RWPE1 (cell line): ENCODE measurements around the gene KRTAP5-4.
"Not testable (repeated sequence)": the region's sequence is repeated elsewhere in the genome, so short reads cannot be mapped to it uniquely, and the experiment has no call there.

ENCODE experiments used
- CTCF ChIA-PET: fragments of 350-600 bp; sonication (Branson Sonifier 250); formaldehyde crosslinking; extraction: SDS; loops from one replicate; lab custom pipeline; 2021; lab: Yijun Ruan, JAX
- POLR2A ChIA-PET: fragments of 400-600 bp; formaldehyde crosslinking; extraction: SDS; loops from one replicate; lab custom pipeline; 2020; ENCODE audit warnings: antibody characterized with exemption; ENCODE audit not compliant: low non-redundant PET; lab: Yijun Ruan, JAX
- DNase-seq: peaks from one replicate; pipeline ENCODE4 v3.0.0; 2012; ENCODE audit warnings: low spot score
- H3K27ac ChIP-seq: fragments of 450-650 bp; 2 replicates; pipeline ENCODE4 v1.5.1; 2017
- TF ChIP-seq, protein P1 (sequence below): fragments of 450-650 bp; conservative IDR thresholded peaks from 2 replicates; pipeline ENCODE4 v1.5.1; 2017; ENCODE audit warnings: low read depth, mild to moderate bottlenecking

Gene KRTAP5-4

DNA sequence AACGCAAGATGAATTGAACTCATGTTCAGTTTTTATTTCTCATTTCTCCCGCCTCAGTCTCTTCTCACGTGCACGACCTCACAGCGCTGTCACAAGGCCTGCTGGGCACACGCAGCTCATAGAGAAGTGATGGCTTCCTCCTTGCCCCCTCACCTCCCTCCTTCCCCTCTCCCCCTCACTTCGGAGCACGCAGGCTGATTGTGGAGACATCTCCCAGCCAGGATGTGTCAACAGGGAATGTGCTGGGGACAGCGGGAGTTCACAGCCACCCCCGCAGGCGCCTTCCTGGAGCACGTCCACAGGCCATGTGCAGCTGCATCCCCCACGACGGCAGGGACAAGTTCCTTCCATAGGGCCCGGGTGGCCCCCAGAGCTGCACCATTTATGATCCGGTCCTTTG, 46.0 kb upstream of the KRTAP5-4 start:
- ChIA-PET CTCF (no interaction called here), POLR2A (no interaction called here)
- H3K27ac ChIP-seq = no peak overlapping the region
- DNase-seq = no peak
- TF ChIP-seq, protein P1, sequence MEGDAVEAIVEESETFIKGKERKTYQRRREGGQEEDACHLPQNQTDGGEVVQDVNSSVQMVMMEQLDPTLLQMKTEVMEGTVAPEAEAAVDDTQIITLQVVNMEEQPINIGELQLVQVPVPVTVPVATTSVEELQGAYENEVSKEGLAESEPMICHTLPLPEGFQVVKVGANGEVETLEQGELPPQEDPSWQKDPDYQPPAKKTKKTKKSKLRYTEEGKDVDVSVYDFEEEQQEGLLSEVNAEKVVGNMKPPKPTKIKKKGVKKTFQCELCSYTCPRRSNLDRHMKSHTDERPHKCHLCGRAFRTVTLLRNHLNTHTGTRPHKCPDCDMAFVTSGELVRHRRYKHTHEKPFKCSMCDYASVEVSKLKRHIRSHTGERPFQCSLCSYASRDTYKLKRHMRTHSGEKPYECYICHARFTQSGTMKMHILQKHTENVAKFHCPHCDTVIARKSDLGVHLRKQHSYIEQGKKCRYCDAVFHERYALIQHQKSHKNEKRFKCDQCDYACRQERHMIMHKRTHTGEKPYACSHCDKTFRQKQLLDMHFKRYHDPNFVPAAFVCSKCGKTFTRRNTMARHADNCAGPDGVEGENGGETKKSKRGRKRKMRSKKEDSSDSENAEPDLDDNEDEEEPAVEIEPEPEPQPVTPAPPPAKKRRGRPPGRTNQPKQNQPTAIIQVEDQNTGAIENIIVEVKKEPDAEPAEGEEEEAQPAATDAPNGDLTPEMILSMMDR = no peak

DNA sequence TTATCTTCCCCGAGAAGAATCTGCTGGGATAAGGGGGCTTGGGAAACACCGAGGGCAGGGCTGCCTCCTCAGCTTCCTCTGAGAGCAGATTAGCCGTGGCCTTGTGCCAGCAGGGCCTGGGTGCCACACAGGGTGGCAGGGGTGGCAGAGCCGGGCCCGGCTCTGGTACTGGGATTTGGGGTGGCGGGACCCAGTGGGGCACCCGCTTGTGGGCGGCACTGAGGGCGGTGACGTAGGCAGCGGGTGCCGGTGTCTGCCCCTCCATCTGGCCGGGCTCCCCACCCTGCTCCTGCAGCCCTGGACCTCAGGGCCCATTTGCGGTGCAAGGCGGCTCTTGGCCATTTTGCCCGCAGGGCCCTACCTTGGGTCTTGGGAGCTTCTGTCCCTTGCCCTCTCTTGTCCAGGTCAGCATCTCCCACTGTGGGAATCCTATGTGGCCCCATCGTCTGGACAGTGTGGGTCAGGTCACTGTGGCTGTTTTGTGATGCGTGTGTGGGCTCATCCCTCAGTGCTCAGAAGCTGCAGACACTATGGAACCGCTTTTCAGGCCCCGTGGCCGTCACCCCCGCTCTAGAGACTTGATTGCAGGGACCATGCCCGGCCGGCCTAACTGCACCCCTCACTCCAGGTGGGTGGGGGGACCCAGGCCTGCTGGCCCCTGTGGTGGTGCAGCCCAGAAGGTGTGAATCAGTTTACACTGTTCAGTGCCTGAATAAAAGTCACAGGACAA, 45.3 kb upstream of the KRTAP5-4 start:
- TF ChIP-seq, protein P1 = no peak
- CTCF ChIA-PET = interaction anchor here (0.7 kb wide), 1 partner anchor 165 kb away, joined by 4 read pairs; no protein-coding TSS in a partner anchor
- H3K27ac ChIP-seq = no peak overlapping the region
- POLR2A ChIA-PET = no interaction called here
- no peak for DNase-seq

DNA sequence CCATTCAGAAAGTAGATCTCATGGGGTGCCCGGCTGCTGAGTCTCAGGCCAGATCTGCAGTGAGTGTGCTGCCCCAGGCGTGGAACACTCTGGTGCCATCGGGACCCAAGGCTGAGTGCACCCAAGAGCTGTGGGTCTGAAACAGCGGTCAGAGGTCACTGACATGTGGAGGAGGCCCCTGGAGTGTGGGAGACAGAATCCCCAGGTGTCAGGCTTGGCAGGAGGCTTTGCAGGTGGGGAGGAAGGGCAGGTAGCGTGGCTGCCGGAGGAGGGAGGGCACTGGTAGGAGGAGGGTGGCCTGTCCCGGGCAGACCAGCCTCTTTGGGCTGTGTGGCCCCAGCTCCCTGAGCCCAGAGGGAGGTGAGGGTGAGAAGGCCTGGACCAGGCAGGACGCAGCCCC, 43.4 kb upstream of the KRTAP5-4 start:
- H3K27ac ChIP-seq = no peak overlapping the region
- ChIA-PET POLR2A (no interaction called here), CTCF (no interaction called here)
- DNase-seq = no peak
- TF ChIP-seq, protein P1 = no peak

DNA sequence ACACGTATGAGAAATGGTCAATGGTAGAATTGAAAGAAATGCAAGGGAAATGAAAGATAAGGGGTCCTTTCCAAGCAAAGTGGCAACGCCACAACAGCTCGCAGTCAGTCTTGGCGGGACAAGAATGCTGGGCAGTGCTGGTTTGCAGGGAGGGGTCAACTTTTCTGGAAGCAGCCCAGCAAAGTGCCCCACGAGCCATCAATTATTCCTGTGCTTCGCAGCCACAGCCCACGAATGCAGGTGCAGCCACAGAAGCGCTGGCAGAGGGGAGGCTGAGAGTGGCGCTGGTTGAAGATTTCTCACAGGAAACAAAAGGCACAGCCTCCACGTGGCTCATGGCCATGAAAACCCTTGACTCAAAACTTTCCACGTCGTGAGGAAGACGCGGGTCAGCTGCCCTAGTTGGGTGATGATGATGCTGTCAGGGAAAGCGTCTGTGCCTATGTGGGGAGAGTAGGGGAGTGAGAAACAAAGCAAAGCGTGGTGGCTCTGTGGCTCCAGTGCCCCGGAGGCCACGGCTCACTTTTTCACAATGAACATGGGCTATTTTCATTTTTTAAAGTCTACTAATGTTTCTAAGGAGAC, 40.9 kb upstream of the KRTAP5-4 start:
- CTCF ChIA-PET, POLR2A ChIA-PET, H3K27ac ChIP-seq, DNase-seq: not testable (repeated sequence)

DNA sequence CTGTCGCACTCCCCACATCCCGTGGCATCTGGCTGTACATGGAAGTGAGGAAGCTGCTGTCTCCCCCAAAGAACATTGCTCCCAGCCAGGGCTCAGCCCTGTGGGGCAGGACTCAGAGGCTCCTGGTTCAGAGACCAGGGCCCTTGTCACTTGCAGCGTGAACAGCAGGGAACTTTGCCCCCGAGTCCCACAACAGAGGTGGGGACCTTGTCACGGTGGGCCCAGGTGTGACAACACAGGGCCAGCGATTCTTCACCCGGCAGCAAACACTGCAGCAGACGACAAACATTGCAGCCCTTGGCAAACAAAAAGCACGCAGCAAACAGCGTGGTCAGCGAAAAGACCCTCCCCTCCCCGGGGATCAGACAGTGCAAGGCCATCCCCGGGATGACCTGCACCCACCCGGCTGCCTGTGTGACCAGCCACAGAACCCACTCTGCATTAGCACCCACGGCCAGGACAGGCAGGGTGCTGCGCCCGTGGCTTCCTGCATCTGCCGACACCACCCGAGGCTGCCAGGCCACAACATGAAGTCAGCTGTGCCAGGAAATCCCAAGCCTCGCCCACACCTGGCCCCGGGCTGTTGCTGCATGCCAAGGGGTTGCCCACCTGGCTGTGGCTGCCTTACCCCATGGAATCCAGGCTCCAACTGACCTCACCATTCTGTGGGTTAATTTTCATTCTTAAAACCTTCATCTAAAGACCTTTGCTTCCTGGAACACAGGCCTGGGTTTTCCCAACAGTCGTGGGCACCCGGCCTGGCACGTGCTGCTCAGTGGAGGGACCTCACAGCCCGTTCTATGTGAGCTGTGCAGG, 39.7 kb upstream of the KRTAP5-4 start:
- H3K27ac ChIP-seq, CTCF ChIA-PET, DNase-seq, POLR2A ChIA-PET: not testable (repeated sequence)

DNA sequence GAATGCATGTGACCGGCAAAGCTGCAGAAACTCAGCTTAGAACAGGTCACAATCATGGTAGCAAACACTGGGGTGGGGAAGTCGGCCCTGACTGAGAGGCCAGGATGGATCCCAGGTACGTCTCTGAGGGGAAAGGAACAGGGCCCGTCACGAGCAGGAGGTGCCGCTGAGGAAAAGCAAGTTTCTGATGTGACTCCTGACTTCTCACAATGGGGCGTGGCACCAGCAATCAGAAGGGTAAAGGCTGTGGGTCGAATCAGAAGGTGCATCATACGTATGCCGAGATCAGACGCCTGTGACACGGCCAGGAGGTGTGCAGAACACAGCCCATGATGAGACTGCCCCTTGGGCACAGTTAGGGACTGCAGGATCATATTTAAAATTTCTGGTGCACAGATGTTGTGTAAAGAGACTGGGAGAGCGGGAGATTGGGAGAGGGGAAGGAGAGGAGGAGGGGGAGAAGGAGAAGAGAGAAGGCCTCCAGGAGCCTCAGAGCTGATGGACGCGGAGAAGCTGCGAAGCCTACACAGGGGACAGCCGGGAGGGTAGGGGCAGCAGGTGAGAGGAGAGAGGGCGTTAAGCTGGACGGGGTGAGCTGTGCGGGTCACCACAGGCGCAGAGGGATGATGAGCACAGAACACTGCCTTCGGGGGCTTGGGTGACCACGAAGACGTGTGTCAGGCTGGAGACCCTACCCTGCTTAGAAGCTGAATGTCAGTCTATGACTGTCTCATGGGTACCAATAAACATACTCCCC, 38.4 kb upstream of the KRTAP5-4 start:
- POLR2A ChIA-PET = no interaction called here
- TF ChIP-seq, protein P1 = no peak
- no peak overlapping the region for H3K27ac ChIP-seq
- no peak for DNase-seq
- CTCF ChIA-PET = interaction anchor here (0.5 kb wide), 1 partner anchor 198 kb away, joined by 4 read pairs; no protein-coding TSS in a partner anchor

DNA sequence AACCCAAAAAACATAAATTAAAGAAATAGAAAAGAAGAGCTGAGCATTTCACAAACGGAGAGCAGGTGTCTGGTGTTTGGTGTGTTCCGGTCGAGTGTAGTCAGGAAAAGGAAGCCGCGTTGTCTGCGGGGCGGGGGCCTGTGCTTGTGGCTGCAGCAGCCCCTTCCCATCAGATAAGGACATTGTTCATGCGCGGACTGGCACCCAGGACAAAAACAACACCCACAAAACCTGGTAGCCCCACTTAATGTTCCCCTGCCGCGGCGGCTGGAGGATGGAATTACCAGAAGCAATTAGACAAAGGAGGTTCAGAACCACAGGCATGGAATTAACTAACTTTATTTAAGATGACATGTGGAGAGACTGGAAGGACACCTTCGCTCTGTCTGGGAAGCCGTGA, 37.6 kb upstream of the KRTAP5-4 start:
- DNase-seq = no peak
- H3K27ac ChIP-seq = no peak overlapping the region
- ChIA-PET CTCF (no interaction called here), POLR2A (no interaction called here)
- TF ChIP-seq, protein P1 = no peak
